AG04449 (cell line): ENCODE measurements around the gene NUDT3.
A peak's percentile ranks its signal among the peaks of the same experiment; 100 is the strongest.
"Not testable (repeated sequence)": the region's sequence is repeated elsewhere in the genome, so short reads cannot be mapped to it uniquely, and the experiment has no call there.

Source experiments
- CTCF ChIA-PET: fragments of 350-600 bp; formaldehyde crosslinking; extraction: SDS; loops from one replicate; lab custom pipeline; 2021; ENCODE audit warnings: antibody characterized with exemption; lab: Yijun Ruan, JAX
- POLR2A ChIA-PET: fragments of 400-600, 350-600 bp; formaldehyde crosslinking; extraction: SDS; loops from one replicate; lab custom pipeline; 2020; ENCODE audit warnings: antibody characterized with exemption, inconsistent platforms; lab: Yijun Ruan, JAX
- DNase-seq: peaks from one replicate; pipeline ENCODE4 v3.0.0-alpha.2; 2010; ENCODE audit warnings: low read depth, low spot score
- H3K4me3 ChIP-seq: 2 replicates; pipeline ENCODE4 v1.5.1; 2011; ENCODE audit warnings: low read depth, mild to moderate bottlenecking, control low read depth, low read length
- CTCF ChIP-seq: IDR thresholded peaks from one replicate; pipeline ENCODE4 v1.5.1; 2011; ENCODE audit warnings: mild to moderate bottlenecking, moderate library complexity, low read length, control low read depth, inconsistent platforms; ENCODE audit not compliant: insufficient read depth; ENCODE audit errors: missing control alignments

NUDT3 gene

GRCh38 chr6:34418367-34418766, 25.9 kb upstream of the NUDT3 start:
- CTCF ChIA-PET = interaction anchor here (2.2 kb wide), 1 partner anchor 222 kb away, joined by 8 read pairs; no protein-coding TSS in a partner anchor
- TF ChIP-seq CTCF = no peak
- H3K4me3 ChIP-seq = no peak overlapping the region
- DNase-seq = no peak
- POLR2A ChIA-PET = interaction anchor here (2.5 kb wide), 1 partner anchor 8 kb away, joined by 11 read pairs; the partner anchor contains the start of gene RPS10

- DNase-seq = no peak
- H3K4me3 ChIP-seq = no peak overlapping the region
- no peak for TF ChIP-seq CTCF
- ChIA-PET POLR2A (interaction anchor here (0.6 to 2.5 kb wide), 2 partner anchors 9 to 168 kb away, joined by 3 to 11 read pairs; partner anchors contain the start of genes RPS10 and SMIM29), CTCF (interaction anchor here (0.9 to 3.7 kb wide), 3 partner anchors 167 to 221 kb away, joined by 3 to 34 read pairs (median 8); partner anchors contain the start of gene SMIM29)
These were observed 24.5 kb upstream of the NUDT3 start for GRCh38 chr6:34416877-34417371.

- POLR2A ChIA-PET = interaction anchor here (0.6 to 2.3 kb wide), 8 partner anchors 11 to 1090 kb away, joined by 3 to 7 read pairs (median 5); partner anchors contain the start of genes RPS10 and SMIM29
- peak; percentile 33 for TF ChIP-seq CTCF
- H3K4me3 ChIP-seq = no peak overlapping the region
- no peak for DNase-seq
- CTCF ChIA-PET = interaction anchor here (0.7 to 3.7 kb wide), 13 partner anchors 8 to 670 kb away, joined by 3 to 34 read pairs (median 5); partner anchors contain the start of genes RPS10 and SMIM29
These were observed 22.8 kb upstream of the NUDT3 start for GRCh38 chr6:34414999-34415858.

GRCh38 chr6:34412643-34413214, 20.3 kb upstream of the NUDT3 start:
- CTCF ChIA-PET = no interaction called here
- H3K4me3 ChIP-seq = no peak overlapping the region
- DNase-seq = no peak
- POLR2A ChIA-PET = no interaction called here
- no peak for TF ChIP-seq CTCF

- no peak overlapping the region for H3K4me3 ChIP-seq
- no peak for TF ChIP-seq CTCF
- DNase-seq = no peak
- ChIA-PET POLR2A (no interaction called here), CTCF (no interaction called here)
These were observed 19.5 kb upstream of the NUDT3 start for GRCh38 chr6:34412016-34412415.

- H3K4me3 ChIP-seq, DNase-seq, POLR2A ChIA-PET: not testable (repeated sequence)
- CTCF ChIA-PET = interaction anchor here (1.7 kb wide), 1 partner anchor 13 kb away, joined by 5 read pairs; no protein-coding TSS in a partner anchor
These were observed 15.4 kb upstream of the NUDT3 start for GRCh38 chr6:34407915-34408314.
